SJCRH30 (cell line): ENCODE data around the gene RNF167. TPM values are rescaled to one million over a fixed set of nuclear protein-coding genes. Genes with fewer than 3 reads are reported as not detected.

Experiments used
- DNase-seq, 2 experiments: peaks; one replicate each; pipeline ENCODE4 v3.0.0-alpha.2; 2015 to 2020
- H3K27ac ChIP-seq: fragments of 250-450 bp; sonication (Bioruptor Pico); 2 replicates; pipeline ENCODE4 v1.5.1; 2020; ENCODE audit warnings: mild to moderate bottlenecking, moderate library complexity
- H3K27me3 ChIP-seq: fragments of 250-450 bp; sonication (Bioruptor Pico); 2 replicates; pipeline ENCODE4 v1.5.1; 2020; ENCODE audit warnings: mild to moderate bottlenecking, moderate library complexity
- H3K36me3 ChIP-seq: fragments of 250-450 bp; sonication (Bioruptor Pico); 2 replicates; pipeline ENCODE4 v1.5.1; 2020; ENCODE audit warnings: mild to moderate bottlenecking, moderate library complexity
- H3K4me1 ChIP-seq: fragments of 250-450 bp; sonication (Bioruptor Pico); 2 replicates; pipeline ENCODE4 v1.5.1; 2020; ENCODE audit warnings: mild to moderate bottlenecking, moderate library complexity
- H3K4me3 ChIP-seq: fragments of 250-450 bp; sonication (Bioruptor Pico); 2 replicates; pipeline ENCODE4 v1.5.1; 2020; ENCODE audit warnings: mild to moderate bottlenecking, moderate library complexity
- H3K9me3 ChIP-seq: fragments of 250-450 bp; sonication (Bioruptor Pico); replicated peaks from 2 replicates; pipeline ENCODE4 v1.5.1; 2020; ENCODE audit warnings: mild to moderate bottlenecking, moderate library complexity
- total RNA-seq: library from RNA; depleted of rRNA; stranded (reverse); fragments of >200 nt; shearing (Covaris generic); gene quantifications from 2 replicates; pipeline ENCODE4 v1.2.3, GENCODE V29; 2014; rRNA removed

RNF167 gene
- total RNA-seq, 1 experiment from 2014 or later, result 35.7 TPM

- Histone ChIP-seq H3K4me3 (peak within 1 kb of the TSS; percentile 84), H3K36me3 (no peaks in the 10 kb centered on the region), H3K9me3 (no peaks in the 10 kb centered on the region), H3K4me1 (no peaks in the 10 kb centered on the region; the same call in 1 of the 2 replicates), H3K27me3 (no peaks in the 10 kb centered on the region), H3K27ac (peak within 1 kb of the TSS; percentile 21)
- DNase-seq, result peak; percentile 81 to 85
Observed at GRCh38 chr17:4986951-4987766, 47.1 kb downstream of the RNF167 start, which contains the start of gene CAMTA2. Gene CAMTA2, minus strand, starts transcription at chr17:4987675. Its CDS starts 1,453 bp downstream, at chr17:4986222.

DNA sequence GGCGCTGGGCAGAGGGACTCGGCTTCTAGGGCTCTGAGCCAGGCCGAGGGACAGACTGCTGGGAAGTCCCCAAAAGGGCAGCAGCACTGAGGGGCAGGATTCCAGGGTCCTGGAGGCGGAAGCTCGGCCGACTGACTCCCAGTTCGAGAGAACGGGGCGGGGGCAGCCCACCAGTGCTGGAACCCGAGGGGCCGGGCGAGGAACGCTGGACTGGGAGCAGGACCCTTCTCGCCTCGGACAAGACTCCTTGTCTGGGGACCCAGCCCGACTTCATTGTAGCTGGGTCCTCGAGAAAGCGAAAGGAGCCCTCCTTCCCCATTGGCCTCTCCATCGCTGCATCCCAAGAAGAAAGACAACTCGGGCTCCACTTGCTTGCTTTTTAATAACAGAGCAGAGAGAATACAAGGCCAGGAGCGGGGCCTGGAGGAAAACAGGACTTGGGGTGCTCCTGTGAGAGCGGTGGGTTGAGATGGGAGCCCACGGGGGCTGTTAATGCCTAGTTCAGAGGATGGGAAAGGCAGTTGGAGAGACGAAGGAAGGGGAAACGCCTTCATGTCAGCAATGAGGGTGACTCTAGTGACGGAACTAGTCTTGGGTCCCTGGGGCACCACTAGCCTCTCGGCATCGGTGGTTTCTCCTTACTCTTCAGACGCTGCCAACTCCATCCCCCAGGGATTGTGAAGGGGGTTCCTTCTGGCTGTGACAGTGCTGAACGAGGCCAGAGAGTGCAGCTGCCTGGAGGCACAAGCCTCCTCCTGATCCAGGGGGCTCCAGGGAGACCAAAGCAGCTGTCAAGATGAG is 47.9 kb downstream of the RNF167 start:
- H3K9me3 ChIP-seq, result no peaks in the 10 kb centered on the region
- H3K4me1 ChIP-seq, result no peaks in the 10 kb centered on the region; the same call in 1 of the 2 replicates
- peak; percentile 21 to 40 for DNase-seq
- H3K36me3 ChIP-seq, result no peaks in the 10 kb centered on the region
- H3K27ac ChIP-seq, result peak overlapping the region; percentile 21
- H3K27me3 ChIP-seq, result no peaks in the 10 kb centered on the region
- H3K4me3 ChIP-seq, result peak overlapping the region; percentile 84

GRCh38 chr17:4994081-4994595 is 54.1 kb downstream of the RNF167 start:
- no peak overlapping the region for H3K27ac ChIP-seq
- H3K9me3 ChIP-seq, result no peaks in the 10 kb centered on the region
- no peaks in the 10 kb centered on the region for H3K4me1 ChIP-seq
- H3K27me3 ChIP-seq, result no peaks in the 10 kb centered on the region
- no peaks in the 10 kb centered on the region for H3K36me3 ChIP-seq
- DNase-seq, result no peak
- H3K4me3 ChIP-seq, result no peak overlapping the region

Other genes with a start within 250 kb of the RNF167 start
- 23.6 and 27.2 TPM in 2 replicates for gene PELP1, start 236.1 kb upstream of the RNF167 start, total RNA-seq
- 23.3 and 23.9 TPM in 2 replicates for gene ARRB2, start 229.6 kb upstream of the RNF167 start, total RNA-seq
- 5.5 and 5.6 TPM in 2 replicates for gene MED11, start 208.8 kb upstream of the RNF167 start, total RNA-seq
- gene ZMYND15, start 200.4 kb upstream of the RNF167 start, total RNA-seq, result not detected in 2 replicates
- not detected in 2 replicates for gene CXCL16, start 200.3 kb upstream of the RNF167 start, total RNA-seq
- not detected in 2 replicates for gene TM4SF5, start 168.4 kb upstream of the RNF167 start, total RNA-seq
- 4.3 and 8.3 TPM in 2 replicates for gene VMO1, start 153.9 kb upstream of the RNF167 start, total RNA-seq
- gene GLTPD2, start 151.3 kb upstream of the RNF167 start, total RNA-seq, result not detected in 2 replicates
- 120 and 135 TPM in 2 replicates for gene PSMB6, start 144.1 kb upstream of the RNF167 start, total RNA-seq
- 11.7 and 14.8 TPM in 2 replicates for gene PLD2, start 133.1 kb upstream of the RNF167 start, total RNA-seq
- gene MINK1, start 106.9 kb upstream of the RNF167 start, total RNA-seq, result 12.2 and 12.4 TPM in 2 replicates
- gene C17orf107, start 40.7 kb upstream of the RNF167 start, total RNA-seq, result 0.16 and 0.20 TPM in 2 replicates
- 0.10 and 0.20 TPM in 2 replicates for gene CHRNE, start 37.2 kb upstream of the RNF167 start, total RNA-seq
- gene GP1BA, start 8.0 kb upstream of the RNF167 start, total RNA-seq, result not detected in 2 replicates
- 43.9 and 45.3 TPM in 2 replicates for gene SLC25A11, start 222 bp upstream of the RNF167 start, total RNA-seq
- 1,061 and 1,115 TPM in 2 replicates for gene PFN1, start 8.3 kb downstream of the RNF167 start, total RNA-seq
- 124 and 129 TPM in 2 replicates for gene ENO3, start 10.9 kb downstream of the RNF167 start, total RNA-seq
- gene SPAG7, start 27.5 kb downstream of the RNF167 start, total RNA-seq, result 36.8 and 39.1 TPM in 2 replicates
- gene CAMTA2, start 47.4 kb downstream of the RNF167 start, total RNA-seq, result 3.7 and 3.9 TPM in 2 replicates
- not detected in 2 replicates for gene INCA1, start 57.3 kb downstream of the RNF167 start, total RNA-seq
- gene KIF1C, start 57.7 kb downstream of the RNF167 start, total RNA-seq, result 24.2 and 32.7 TPM in 2 replicates
- not detected in 2 replicates for gene SLC52A1, start 95.2 kb downstream of the RNF167 start, total RNA-seq
- gene ZFP3, start 138.2 kb downstream of the RNF167 start, total RNA-seq, result 1.7 and 1.8 TPM in 2 replicates
- 5.4 and 6.8 TPM in 2 replicates for gene ZNF232, start 171.6 kb downstream of the RNF167 start, total RNA-seq
- gene USP6, start 175.8 kb downstream of the RNF167 start, total RNA-seq, result not detected in 2 replicates